ENCODE measurements around the gene TMCO4. TPM values are rescaled to one million over a fixed set of nuclear protein-coding genes. Genes with fewer than 3 reads are reported as not detected.

Gene TMCO4
- polyA plus RNA-seq, 10 donors: 1.6 to 3.8 (median 2.5) TPM

DNA sequence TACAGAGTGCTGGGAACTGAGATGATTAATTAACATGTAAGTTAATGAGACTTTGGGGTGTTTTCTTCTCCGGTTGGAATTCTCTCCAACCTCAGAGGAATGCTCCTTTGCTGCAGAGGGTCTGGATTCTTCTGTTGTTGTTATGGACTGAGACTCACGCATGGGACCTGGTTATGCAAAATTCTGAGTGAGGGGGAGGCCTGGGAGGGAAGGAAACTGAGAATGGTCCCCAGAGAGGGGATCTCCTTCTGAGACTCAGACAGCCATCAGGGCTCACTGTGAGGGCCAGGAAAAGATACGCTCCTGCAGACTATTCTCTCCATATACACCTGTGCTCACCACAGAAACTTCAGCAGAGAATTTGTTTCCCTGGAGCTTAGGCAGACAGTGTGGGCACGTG lies 78.7 kb downstream of the TMCO4 start:
- no peak for DNase-seq

DNA sequence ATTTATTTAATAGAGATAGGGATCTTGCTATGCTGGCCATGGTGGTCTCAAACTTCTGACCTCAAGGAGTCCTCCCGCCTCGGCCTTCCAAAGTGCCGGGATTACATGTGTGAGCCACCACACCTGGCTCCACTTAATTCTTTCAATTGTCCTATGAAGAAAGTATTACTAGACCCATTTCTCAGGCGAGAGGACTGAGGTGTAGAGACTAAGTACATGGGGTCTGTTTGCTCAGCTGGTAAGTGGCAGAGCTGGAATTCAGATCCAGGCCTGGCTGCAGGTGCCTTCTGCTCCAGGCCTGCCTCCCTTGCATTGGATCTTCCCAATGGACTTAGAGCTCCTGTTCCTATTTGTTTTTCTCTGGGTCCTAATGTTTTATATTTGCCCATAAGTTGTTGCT lies 79.5 kb downstream of the TMCO4 start:
- DNase-seq: no peak

DNA sequence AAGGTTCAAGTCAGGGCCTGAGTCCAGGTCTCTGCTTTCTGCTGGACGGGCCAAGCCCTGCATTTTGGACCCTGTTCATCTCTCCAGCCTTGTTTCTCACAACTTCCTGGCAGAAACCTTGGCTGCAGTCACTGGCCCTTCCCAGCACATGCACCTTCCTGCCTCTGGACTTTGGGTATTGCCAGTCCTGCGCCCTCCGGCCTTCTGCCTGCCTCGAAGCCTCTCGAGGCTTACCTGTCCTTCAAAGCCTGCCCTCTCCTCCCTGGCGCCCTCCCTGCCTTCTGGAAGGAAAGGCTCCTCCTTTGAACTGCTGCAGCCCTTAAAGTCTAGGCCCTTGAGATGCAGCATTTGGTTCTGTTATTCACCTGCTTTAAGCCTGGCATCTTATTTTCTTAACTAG lies 82.2 kb downstream of the TMCO4 start:
- DNase-seq: no peak

DNA sequence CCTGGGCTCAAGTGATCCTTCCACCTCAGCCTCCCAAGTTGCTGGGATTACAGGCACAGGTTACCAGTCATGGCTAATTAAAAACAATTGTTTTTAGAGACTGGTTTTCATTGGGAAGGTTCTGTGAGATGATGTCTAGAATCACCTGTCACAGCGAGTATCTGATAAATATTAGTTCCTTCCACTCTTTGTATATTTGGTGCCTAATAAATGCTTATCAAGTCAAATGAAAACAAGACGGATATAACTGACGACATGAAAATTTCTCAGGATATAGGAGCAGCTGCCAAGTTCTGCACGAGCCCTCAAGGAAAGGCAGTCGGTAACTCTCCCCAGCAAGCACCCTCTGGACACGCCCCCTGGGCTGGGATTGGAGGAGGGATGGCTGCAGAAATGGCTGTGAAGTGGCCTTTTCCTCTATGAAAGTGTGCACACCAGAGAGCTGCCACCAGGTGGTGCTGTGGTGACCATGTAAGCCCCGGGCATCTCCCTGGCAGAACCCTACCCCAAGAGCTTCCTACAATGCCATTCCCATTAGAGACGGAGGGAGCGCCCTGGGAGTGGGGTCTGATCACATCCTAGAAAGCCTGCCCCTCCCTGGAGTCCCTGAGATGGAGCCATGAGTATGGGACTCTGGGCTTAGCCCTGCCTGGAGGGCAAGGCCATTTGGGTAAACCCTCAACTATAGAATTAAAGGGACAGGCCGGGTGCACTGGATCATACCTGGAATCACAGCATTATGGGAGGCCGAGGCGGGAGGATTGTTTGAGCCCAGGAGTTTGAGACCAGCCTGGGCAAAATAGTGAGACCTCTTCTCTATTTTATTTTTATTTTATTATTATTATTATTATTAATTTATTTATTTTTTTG lies 84.1 kb downstream of the TMCO4 start:
- DNase-seq: peak; percentile 76 to 83 (median 82)

DNA sequence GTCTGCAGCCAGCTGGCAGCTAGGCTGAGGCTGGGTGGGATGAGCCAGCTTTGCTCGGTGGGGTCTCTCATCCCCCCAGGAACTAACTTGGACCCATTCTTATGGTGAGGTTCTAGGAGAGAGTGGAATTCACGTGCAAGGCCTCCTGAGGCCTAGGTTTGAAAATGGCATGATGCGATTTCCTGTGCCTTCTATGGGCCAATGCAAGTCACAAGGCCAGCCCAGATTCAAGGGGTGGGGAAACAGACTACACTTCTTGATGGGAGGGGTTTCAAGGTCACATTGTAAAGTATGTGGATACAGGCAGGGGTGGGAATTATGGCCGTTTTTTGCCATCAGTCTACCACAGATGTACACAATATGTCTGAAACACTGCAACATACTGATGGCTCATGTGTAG lies 86.8 kb downstream of the TMCO4 start:
- no peak for DNase-seq

DNA sequence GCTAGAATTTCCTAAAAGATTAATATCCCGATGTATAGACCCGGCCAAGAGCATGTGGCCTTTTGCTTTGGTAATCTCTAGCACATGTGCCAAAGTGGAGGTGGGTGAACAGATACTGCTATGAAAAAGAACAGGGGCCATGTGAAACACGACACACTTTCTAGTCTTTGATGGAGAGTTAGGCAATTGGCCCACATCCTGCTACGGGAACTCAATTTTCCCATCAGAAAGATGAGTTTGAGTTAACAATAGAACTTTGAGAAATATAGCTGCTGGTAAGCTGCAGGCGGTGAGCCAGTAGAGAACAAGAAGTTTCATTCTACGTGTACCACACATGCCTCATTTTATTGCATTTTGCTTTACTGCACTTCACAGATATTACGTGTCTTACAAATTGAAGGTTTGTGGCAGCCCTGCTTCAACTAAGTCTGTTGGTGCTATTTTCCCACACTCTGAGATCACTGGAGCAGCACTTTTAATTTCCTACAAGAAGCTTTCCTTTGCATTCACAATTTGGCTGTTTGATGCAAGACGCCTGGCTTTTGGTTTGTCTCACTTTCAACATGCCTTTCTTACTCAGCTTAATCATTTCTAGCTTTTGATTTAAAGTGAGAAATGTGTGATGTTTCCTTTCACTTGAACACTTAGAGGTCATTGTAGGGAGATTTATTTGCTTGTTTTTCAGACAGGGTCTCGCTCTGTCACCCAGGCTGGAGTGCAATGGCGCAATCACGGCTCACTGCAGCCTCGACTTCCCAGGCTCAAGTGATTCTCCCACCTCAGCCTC lies 88.7 kb downstream of the TMCO4 start:
- no peak for DNase-seq

DNA sequence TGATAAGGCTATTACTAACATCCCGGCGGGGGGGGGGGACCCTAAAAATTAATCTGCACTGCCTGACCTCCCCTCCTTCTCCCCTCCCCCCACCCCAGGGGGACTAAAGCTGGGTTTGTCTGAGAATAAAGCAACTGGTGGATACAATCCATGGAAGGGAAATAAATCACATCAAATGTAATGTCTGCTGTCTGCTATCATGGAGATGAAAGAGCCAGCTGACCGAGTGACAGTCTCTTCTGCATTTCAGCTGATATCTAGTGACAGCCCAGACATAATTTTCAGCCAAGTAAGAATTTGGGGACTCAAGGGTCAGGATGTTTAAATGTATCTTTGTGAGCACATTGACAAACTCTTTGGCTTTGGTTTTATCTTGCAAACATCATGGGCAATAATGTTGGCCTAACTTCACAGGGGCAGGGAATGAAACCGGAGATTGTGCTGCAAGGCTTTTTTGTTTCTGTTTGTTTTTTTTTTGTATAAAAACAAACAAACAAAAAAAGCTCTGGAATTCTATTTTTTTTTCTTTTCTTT lies 90.4 kb downstream of the TMCO4 start:
- no peak for DNase-seq

DNA sequence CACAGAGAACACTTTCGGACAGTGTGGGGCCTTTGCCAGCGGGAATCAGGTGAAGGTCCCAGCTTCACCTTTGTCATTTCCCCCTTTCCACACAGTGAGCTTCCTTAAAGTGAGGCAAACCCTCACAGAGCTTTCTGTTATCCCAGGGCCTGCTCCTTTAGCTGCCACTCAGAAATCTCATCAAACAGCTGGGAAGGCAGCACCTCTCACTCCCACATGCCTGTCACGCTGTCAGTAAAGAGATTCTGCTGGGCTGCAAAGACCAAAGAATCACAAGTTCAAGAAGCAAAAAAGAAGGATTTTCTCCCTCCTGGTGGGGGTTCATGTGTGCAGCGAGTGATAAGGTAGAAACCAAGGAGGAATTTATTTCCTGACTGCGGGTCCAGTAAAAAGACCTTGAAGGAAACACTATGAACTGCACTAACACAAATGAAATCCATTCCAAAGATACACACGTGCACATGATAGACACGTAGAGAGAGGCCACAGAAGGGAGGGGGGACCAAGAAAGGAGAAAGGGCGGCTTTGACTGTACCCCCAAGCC lies 91.1 kb downstream of the TMCO4 start:
- no peak for DNase-seq

DNA sequence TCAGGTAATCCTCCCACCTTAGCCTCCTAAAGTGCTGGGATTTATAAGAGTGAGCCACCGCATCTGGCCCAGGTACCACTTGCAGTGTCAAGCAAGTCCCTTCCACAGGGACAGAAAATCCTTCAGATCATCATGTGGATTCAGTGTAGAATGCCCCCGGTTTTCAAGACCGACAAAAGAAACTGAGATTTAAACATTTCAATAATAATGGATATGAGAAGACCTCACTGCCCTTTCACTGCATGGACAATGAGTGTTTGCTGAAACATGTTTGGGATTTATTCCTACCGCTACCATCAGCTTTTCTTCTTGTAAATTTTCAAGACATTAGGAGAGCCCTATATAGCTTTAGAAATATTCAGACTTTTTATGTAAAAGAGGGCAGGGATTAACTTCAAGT lies 93.6 kb downstream of the TMCO4 start:
- DNase-seq: no peak

DNA sequence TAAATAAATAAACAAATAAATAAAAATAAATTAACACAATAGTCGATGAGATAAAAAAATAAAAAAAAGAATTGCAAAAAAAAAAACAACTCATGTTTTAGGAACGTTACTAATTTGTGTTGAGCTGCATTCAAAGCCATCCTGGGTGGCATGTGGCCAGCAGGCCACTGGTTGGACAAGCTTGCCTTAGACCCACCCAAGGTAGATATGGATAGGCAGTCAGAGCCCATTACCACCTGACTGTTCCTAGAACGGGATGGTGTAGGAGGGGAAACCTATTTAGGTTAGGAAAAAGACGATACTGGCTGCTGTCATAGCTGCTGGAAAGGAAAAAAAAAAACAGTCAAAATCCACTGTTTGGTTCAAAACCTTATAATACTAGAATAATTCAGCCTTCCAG lies 94.3 kb downstream of the TMCO4 start:
- no peak for DNase-seq

DNA sequence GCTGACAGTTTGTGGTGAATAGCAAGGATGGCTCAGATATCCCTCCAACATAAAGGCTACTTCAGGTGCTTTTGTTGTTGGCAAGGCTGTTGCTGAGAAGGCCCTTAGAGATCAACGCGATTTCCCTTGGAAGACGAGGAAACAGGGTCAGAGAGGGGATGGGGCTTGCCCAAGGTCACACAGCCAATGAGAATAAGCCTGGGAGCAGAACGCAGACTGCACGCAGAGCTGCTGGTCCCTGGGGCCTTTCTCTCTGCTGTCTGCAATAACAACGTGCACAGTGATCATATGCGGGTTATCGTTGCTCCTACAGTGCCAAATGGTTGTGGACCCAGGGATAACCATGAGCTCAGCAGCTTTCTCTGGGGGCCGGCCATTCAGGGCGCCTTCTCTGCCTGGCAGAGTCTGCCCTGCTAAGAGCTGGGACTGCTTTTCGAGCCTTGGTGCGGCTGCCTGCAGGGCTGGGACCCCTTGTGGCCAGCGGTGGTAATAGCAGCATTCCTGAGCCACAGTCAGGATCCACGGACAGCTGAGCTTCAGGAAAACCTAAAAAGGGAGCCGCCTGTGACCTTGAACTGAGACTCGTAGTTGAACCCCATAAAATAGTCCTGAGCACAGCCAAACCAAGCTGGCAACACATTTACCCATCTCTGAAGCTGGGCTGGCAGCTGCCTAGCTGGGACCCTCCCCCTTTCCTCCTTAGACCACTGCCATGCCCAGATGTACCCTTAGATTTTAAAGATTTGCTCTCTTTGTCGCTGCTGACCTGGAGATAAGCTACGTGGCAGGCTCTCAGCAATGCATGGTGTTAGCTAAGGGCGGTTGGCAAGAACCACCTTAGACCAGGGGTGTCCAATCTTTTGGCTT lies 95.2 kb downstream of the TMCO4 start:
- DNase-seq: peak; percentile 49 to 81 (median 66)

DNA sequence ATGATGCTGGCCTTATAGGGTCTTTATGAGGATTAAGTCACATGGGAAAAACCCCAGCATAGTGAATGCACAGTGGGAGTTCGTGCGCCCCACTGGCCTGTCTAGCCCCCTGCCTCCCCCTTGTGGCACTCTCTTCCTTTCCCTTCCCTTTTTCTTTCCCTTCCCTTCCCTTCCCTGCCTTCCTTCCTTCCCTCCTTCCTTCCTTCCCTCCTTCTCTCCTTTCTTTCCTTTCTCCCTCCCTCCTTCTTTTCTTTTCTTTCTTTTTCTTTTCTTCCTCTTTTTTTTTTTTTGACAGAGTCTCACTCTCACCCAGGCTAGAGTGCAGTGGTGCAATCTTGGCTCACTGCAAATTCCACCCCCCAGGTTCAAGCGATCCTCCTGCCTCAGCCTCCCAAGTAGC lies 96.4 kb downstream of the TMCO4 start:
- DNase-seq: no peak

DNA sequence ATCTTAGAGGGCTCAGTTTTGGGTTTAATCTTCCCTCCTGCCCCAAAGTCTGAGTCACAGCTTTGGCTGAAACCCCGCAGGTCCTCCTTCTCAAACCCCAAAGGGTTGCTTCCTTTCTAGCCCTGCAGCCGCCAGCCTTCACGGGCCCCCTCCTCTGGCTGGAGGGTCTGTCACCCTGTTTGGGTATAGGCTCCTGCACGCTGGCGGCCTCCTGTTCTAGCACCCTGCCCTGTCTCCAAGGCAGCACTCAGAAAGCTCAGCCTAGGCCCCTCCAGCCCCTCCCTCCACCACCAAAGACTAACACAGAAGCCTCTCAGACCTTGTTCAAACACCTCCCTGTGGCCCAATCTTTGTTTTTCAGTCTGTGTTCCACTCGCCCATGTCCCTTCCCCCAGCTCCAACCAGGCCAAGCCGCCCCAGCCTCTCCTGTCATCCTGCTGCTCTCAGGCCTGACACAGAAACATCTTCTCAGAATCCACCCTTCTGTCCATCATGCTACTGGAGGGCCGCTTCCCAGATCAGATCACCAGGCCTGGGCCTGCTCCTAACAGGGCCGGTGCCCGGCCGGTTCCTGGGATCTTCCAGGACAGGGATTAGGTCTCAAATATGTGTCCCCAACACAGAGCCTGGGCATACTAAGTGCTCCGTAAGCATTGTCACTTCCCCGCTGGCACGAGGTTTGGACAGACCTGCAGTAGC lies 99.5 kb downstream of the TMCO4 start:
- DNase-seq: no peak

DNA sequence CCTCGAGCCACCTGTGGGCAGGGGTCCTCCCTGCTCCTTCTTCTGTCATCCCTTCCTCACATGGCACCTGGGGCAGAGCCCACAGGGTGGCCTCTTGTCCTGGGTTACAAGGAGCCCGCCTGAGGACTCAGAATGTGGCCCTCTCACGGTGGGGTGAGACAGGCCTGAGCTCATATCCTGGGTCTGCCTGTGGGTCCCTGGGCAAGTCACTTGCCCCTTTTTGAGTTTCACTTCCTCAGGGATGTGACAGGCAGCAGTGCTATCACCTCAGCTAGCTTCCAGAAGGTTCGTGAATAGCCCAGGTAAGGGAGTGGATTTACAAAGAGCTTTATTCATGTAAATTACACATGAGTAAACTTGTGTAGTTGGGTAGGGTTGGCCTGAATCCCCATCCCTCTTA lies 101.5 kb downstream of the TMCO4 start:
- DNase-seq: no peak

DNA sequence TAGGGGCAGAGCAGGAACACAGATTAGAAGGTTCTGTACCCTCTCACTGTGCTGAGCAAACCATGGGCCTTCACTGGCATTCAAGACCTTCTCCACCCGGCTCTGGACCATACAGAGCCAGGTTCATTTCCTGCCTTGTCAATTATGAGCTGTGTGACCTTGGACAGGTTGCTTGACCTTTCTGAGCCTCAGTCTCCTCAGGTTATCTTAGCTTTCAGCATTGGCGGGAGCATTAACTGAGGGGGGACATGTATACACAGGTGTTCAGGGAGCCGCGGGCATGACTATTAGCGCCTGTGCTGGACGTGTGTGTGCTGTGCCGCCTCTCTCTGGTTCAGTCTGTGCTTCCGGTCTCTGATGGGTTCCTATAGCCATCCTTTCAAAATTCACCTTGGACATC lies 102.9 kb downstream of the TMCO4 start:
- DNase-seq: no peak

DNA sequence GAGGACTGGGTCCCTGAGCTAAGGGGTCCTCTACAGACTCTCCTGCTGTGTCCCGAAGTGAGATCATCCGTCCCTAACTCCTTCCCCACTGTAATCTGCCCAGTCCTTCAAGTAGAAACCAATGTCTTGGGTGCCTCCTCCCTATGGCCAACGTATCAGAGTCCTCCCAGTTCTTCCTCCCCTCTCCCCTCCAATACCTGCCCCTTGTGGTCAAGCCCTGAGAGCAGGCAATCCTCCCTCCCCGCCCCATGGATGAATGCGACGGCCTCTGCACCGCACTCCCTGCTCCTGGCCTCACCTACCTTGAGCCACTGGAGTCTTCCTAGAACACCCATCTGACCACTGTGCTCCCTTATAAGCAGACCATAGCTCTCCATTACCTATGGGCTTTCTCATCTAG lies 103.9 kb downstream of the TMCO4 start:
- no peak for DNase-seq

DNA sequence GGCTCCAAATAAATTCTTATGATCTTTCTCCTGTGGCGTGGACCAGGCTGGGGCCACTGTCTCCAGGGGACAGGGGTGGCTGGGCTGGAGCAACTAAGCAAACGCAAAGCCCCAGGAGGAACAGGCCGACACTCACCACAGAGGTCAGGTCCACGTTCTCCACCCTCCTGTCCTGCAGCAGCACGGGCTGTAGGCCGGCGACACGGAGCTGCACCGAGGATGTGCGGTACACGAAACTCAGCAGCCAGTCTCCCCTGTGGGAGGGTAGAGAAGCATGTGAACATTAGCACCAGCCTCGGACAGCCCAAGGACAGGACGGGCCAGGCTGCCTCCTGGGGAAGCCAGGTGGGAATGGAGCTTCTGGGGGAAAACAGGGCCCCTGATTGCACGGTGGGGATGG lies 105.4 kb downstream of the TMCO4 start:
- no peak for DNase-seq

DNA sequence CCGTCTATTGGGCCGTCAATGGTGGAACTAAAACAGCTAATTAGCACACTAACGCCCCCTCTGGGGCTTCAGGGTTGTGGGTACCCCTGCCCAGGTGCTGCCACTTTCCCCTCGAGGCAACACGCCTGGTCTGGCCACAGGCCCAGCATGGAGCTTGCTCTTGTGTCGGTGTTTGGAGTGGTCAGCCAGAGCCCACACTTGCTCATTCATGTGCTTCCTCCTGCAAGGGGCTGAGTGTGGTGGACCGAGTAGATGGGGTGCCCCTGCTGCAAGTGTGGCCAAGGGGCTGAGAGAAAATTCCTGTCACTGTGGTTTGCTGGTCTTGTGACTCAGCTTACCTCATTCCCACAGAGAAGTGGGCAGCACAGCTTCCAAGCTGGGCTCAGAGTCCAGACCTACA lies 109.4 kb downstream of the TMCO4 start:
- no peak for DNase-seq

DNA sequence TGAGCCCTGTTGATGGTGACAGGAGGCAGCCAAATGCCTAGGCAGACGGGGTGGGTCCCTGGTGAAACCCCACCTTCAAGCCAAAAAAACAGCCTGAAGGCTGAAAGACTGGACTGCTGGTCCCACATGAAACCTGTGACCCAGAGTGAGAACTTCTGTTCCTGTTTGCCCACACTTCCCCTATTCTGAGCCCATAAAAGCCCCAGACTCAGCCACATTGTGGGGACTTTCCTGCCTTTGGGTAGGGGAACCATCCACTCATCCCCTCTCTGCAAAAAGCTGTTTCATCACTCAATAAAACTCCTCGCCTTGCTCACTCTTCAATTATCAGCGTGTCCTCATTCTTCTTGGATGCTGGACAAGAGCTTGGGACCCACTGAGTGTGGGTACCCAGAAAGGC lies 109.9 kb downstream of the TMCO4 start:
- DNase-seq: no peak

DNA sequence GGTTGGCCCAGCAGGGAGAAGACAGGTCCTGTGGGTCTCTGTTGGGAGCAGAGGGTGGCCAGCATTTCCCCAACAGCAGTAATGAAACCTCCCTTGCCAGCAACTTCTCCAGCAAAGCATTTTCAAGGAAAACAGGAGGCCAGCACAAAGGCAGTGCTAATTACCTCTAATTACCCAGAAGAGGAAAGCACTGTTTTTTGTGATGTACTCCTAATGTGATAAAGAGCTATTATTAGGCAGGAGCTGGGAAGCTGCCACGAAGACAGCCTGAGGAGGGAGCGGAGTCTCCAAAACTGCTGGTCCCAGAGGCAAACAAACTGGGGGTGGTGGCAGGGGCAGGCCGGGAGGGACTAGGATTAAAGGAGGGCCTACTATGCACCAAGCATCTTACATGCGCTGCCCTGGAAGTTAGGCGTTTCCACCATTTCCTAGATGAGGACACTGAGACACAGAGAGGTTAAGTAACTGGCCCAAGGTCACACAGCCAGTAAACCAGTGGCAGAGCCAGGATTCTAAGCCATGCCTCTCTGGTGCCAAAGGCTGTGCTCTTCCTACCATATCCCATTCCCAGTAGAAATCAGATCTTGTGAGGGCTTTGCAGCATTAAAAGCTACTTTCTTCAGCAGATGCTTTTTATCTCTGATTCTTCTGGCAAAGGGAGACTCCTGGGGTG lies 110.5 kb downstream of the TMCO4 start:
- DNase-seq: no peak

Data from muscle of back (tissue), 11 donors.